SK-N-SH (cell line): ENCODE measurements around the gene TLDC2. TPM values are rescaled to one million over a fixed set of nuclear protein-coding genes. Genes with fewer than 3 reads are reported as not detected.
A peak's percentile ranks its signal among the peaks of the same experiment; 100 is the strongest.

Experiments
- CTCF ChIA-PET: fragments of 300-600, 350-600 bp; formaldehyde crosslinking; extraction: SDS; loops from one replicate; lab custom pipeline; 2021; lab: Yijun Ruan, JAX
- POLR2A ChIA-PET: fragments of 350-600 bp; sonication (Branson Sonifier 250); formaldehyde crosslinking; extraction: SDS; loops from one replicate; lab custom pipeline; 2020; ENCODE audit warnings: antibody characterized with exemption, inconsistent platforms; lab: Yijun Ruan, JAX
- DNase-seq: peaks from one replicate; pipeline ENCODE4 v3.0.0; 2012
- H2AFZ ChIP-seq: fragments of 200-600 bp; sonication (generic); 2 replicates; pipeline ENCODE4 v1.8.1; 2016; ENCODE audit warnings: antibody characterized with exemption, mild to moderate bottlenecking, low read depth
- H3F3A ChIP-seq: fragments of 200-600 bp; sonication (generic); replicated peaks from 2 replicates; pipeline ENCODE3; 2016; ENCODE audit warnings: antibody characterized with exemption, mild to moderate bottlenecking; ENCODE audit not compliant: insufficient read depth
- H3K27ac ChIP-seq, 2 experiments: fragments of 200-500 bp in 1 of 2; fragments of 200-600 bp in 1 of 2; sonication (Bioruptor generic) in 1 of 2; sonication (generic), shearing (Covaris generic) in 1 of 2; 2 replicates each; pipeline versions ENCODE4 v1.5.1 to v1.6.1; 2014 to 2016; ENCODE audit warnings: low read depth in 2 of 2, inconsistent platforms in 1 of 2, low read length in 1 of 2, mild to moderate bottlenecking in 1 of 2, mixed read lengths in 1 of 2
- H3K27me3 ChIP-seq: fragments of 200-600 bp; sonication (generic), shearing (Covaris generic); 2 replicates; pipeline ENCODE4 v1.6.1; 2016; ENCODE audit warnings: mixed run types; ENCODE audit not compliant: insufficient read depth
- H3K36me3 ChIP-seq, 2 experiments: fragments of 200-500 bp in 1 of 2; fragments of 200-600 bp in 1 of 2; sonication (Bioruptor generic) in 1 of 2; sonication (generic) in 1 of 2; replicated peaks in 1 of 2; 2 replicates each; pipeline versions ENCODE3 to v1.5.1; 2014 to 2016; ENCODE audit warnings: low read length in 1 of 2, mild to moderate bottlenecking in 1 of 2; ENCODE audit not compliant: insufficient read depth in 2 of 2, control insufficient read depth in 1 of 2
- H3K4me1 ChIP-seq, 2 experiments: fragments of 200-500 bp in 1 of 2; fragments of 200-600 bp in 1 of 2; sonication (Bioruptor generic) in 1 of 2; sonication (generic), shearing (Covaris generic) in 1 of 2; 2 replicates each; pipeline versions ENCODE4 v1.5.1 to v1.6.1; 2014 to 2016; ENCODE audit warnings: low read depth in 1 of 2, low read length in 1 of 2, mixed run types in 1 of 2; ENCODE audit not compliant: insufficient read depth in 2 of 2, control insufficient read depth in 1 of 2
- H3K4me2 ChIP-seq: fragments of 200-600 bp; sonication (generic), shearing (Covaris generic); 2 replicates; pipeline ENCODE4 v1.6.1; 2017; ENCODE audit warnings: mixed run types
- H3K4me3 ChIP-seq, 2 experiments: fragments of 200-500 bp in 1 of 2; fragments of 200-600 bp in 1 of 2; sonication (Bioruptor generic) in 1 of 2; sonication (generic), shearing (Covaris generic) in 1 of 2; 2 replicates each; pipeline versions ENCODE4 v1.5.1 to v1.8.1; 2014 to 2016; ENCODE audit warnings: low read depth in 2 of 2, inconsistent platforms in 1 of 2, low read length in 1 of 2, mild to moderate bottlenecking in 1 of 2, mixed read lengths in 1 of 2, moderate library complexity in 1 of 2
- H3K79me2 ChIP-seq: fragments of 200-600 bp; sonication (generic); 2 replicates; pipeline ENCODE4 v1.8.1; 2017; ENCODE audit warnings: mild to moderate bottlenecking; ENCODE audit not compliant: insufficient read depth
- H3K9ac ChIP-seq: fragments of 200-600 bp; sonication (generic); 2 replicates; pipeline ENCODE4 v1.6.1; 2017; ENCODE audit warnings: mixed run types
- H3K9me2 ChIP-seq: fragments of 200-600 bp; sonication (generic); 2 replicates; pipeline ENCODE4 v1.6.1; 2017; ENCODE audit warnings: mixed run types
- H3K9me3 ChIP-seq: fragments of 200-600 bp; sonication (generic); 2 replicates; pipeline ENCODE4 v1.6.1; 2017; ENCODE audit warnings: mixed run types, mild to moderate bottlenecking, moderate library complexity
- H4K20me1 ChIP-seq: fragments of 200-600 bp; sonication (generic); 2 replicates; pipeline ENCODE4 v1.6.1; 2017; ENCODE audit warnings: mild to moderate bottlenecking, mixed run types; ENCODE audit not compliant: insufficient read depth
- ELF1 ChIP-seq: IDR thresholded peaks from 2 replicates; pipeline ENCODE4 v1.4.0; 2012
- EZH2phosphoT487 ChIP-seq: fragments of 200-600 bp; sonication (generic); IDR thresholded peaks from 2 replicates; pipeline ENCODE4 v1.6.1; 2017; ENCODE audit warnings: low read depth, mixed run types, mild to moderate bottlenecking, antibody characterized with exemption, moderate library complexity, borderline replicate concordance
- FOXJ3 ChIP-seq: sonication (generic); formaldehyde crosslinking; IDR thresholded peaks from 2 replicates; pipeline ENCODE4 v1.5.1; 2020; ENCODE audit warnings: mild to moderate bottlenecking, missing genetic modification reagents
- FOXM1 ChIP-seq: IDR thresholded peaks from 2 replicates; pipeline ENCODE4 v1.4.0; 2012; ENCODE audit warnings: low read depth, mild to moderate bottlenecking
- MEF2A ChIP-seq: IDR thresholded peaks from 2 replicates; pipeline ENCODE4 v1.4.0; 2012; ENCODE audit warnings: low read depth, borderline replicate concordance
- NFIC ChIP-seq: IDR thresholded peaks from 2 replicates; pipeline ENCODE4 v1.4.0; 2012; ENCODE audit warnings: borderline replicate concordance
- NRF1 ChIP-seq: IDR thresholded peaks from 2 replicates; pipeline ENCODE4 v1.6.1; 2012; ENCODE audit warnings: low read depth, mild to moderate bottlenecking, low read length
- POLR2AphosphoS5 ChIP-seq: IDR thresholded peaks from 2 replicates; pipeline ENCODE4 v1.6.1; 2012; ENCODE audit warnings: low read depth, low read length
- RAD21 ChIP-seq: IDR thresholded peaks from 2 replicates; pipeline ENCODE4 v1.6.1; 2012; ENCODE audit warnings: mild to moderate bottlenecking, low read length
- RCOR1 ChIP-seq: fragments of 150-350 bp; IDR thresholded peaks from 2 replicates; pipeline ENCODE4 v1.6.1; 2017; ENCODE audit warnings: antibody characterized with exemption, low read length
- RFX5 ChIP-seq: IDR thresholded peaks from 2 replicates; pipeline ENCODE4 v1.6.1; 2012; ENCODE audit warnings: mild to moderate bottlenecking, improper control_type of control experiment, low read length
- SMC3 ChIP-seq: IDR thresholded peaks from 2 replicates; pipeline ENCODE4 v1.6.1; 2012; ENCODE audit warnings: low read depth, low read length, improper control_type of control experiment
- TAF1 ChIP-seq: IDR thresholded peaks from 2 replicates; pipeline ENCODE4 v1.6.1; 2012; ENCODE audit warnings: low read depth, mild to moderate bottlenecking, low read length, moderate library complexity, borderline replicate concordance
- TCF12 ChIP-seq: IDR thresholded peaks from 2 replicates; pipeline ENCODE4 v1.4.0; 2012
- USF1 ChIP-seq: IDR thresholded peaks from 2 replicates; pipeline ENCODE4 v1.4.0; 2012; ENCODE audit warnings: low read depth, borderline replicate concordance
- YY1 ChIP-seq: IDR thresholded peaks from 2 replicates; pipeline ENCODE4 v1.4.0; 2012; ENCODE audit warnings: low read depth, mild to moderate bottlenecking
- ZBTB33 ChIP-seq: IDR thresholded peaks from 2 replicates; pipeline ENCODE4 v1.4.0; 2012; ENCODE audit warnings: low read depth, borderline replicate concordance
- WGBS: methylation state at CpG from one replicate; pipeline ENCODE4 v1.1.6; 2017; ENCODE audit warnings: low lambda C conversion rate; 5-methylcytosine and 5-hydroxymethylcytosine counted together
- polyA plus RNA-seq, 3 experiments: library from polyadenylated mRNA; depleted of rRNA; stranded (reverse); fragments of >200 nt; gene quantifications; 2 replicates each; pipeline ENCODE4 v1.2.3, GENCODE V29; 2012
- TF ChIP-seq, protein P1 (sequence below): IDR thresholded peaks from 2 replicates; pipeline ENCODE4 v1.6.1; 2012; ENCODE audit warnings: mild to moderate bottlenecking, low read depth, low read length, moderate library complexity
- TF ChIP-seq, protein P2 (sequence below): IDR thresholded peaks from 2 replicates; pipeline ENCODE4 v1.4.0; 2012; ENCODE audit warnings: low read depth

Gene TLDC2
- polyA plus RNA-seq, 1 of the 3 experiments (the other 2 are of a cell fraction): 0.02 TPM

DNA sequence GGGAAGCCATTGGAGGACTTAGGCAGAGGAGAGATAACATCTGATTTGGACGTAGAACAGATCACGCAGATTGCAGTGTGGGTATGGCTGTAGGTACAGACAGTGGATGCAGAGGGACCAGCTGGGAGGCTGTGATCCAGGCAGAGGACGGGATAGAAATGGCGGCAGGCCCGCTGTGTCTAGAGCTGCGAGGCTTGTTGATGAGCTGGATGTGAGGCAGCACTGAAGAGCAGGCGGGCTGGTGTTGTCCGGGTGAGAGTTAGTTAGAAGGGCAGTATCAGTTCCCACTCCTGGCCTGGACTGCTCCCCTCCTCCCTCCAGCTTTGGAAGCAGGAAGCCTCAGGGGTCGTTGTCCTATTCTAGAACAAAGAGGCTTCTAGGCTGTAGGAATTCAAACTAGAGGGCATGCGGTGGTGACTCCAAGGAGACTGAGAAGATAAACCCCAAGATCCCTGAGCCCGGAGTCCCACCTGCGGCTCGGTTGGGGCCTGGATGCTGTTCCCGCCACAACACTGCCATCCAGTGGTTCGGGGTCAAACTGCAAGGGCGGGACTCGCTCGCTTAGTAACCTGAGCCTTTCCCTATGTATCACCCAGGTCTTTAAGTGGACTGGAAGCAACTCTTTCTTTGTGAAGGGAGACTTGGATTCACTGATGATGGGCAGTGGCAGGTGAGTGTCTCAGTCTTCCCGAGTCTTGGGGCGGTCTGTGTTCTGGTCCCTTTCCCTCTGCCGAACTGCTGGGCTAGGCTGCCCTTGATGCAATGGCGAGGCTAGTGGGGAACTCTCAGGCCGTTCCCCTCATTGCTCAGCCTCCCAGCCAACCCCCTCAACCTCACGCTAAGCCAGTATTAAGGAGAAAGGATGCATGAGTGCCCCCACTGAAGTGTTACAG, 11.2 kb downstream of the TLDC2 start (continued):
- TF ChIP-seq SMC3: peak; percentile 78
- peak; percentile 57; the same call in 1 of the 2 replicates for TF ChIP-seq TAF1
- TF ChIP-seq ELF1: no peak
- TF ChIP-seq MEF2A: no peak
- TF ChIP-seq FOXM1: no peak
- no peak; the same call in 1 of the 2 replicates for TF ChIP-seq RCOR1
- TF ChIP-seq, protein P1, sequence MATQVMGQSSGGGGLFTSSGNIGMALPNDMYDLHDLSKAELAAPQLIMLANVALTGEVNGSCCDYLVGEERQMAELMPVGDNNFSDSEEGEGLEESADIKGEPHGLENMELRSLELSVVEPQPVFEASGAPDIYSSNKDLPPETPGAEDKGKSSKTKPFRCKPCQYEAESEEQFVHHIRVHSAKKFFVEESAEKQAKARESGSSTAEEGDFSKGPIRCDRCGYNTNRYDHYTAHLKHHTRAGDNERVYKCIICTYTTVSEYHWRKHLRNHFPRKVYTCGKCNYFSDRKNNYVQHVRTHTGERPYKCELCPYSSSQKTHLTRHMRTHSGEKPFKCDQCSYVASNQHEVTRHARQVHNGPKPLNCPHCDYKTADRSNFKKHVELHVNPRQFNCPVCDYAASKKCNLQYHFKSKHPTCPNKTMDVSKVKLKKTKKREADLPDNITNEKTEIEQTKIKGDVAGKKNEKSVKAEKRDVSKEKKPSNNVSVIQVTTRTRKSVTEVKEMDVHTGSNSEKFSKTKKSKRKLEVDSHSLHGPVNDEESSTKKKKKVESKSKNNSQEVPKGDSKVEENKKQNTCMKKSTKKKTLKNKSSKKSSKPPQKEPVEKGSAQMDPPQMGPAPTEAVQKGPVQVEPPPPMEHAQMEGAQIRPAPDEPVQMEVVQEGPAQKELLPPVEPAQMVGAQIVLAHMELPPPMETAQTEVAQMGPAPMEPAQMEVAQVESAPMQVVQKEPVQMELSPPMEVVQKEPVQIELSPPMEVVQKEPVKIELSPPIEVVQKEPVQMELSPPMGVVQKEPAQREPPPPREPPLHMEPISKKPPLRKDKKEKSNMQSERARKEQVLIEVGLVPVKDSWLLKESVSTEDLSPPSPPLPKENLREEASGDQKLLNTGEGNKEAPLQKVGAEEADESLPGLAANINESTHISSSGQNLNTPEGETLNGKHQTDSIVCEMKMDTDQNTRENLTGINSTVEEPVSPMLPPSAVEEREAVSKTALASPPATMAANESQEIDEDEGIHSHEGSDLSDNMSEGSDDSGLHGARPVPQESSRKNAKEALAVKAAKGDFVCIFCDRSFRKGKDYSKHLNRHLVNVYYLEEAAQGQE: no peak
- TF ChIP-seq, protein P2, sequence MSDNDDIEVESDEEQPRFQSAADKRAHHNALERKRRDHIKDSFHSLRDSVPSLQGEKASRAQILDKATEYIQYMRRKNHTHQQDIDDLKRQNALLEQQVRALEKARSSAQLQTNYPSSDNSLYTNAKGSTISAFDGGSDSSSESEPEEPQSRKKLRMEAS: 0 out of 2 replicates have a peak, but pooled peaks have one; percentile 9
- no peak for TF ChIP-seq TCF12
- TF ChIP-seq RAD21: peak; percentile 96
- TF ChIP-seq NRF1: 0 out of 2 replicates have a peak, but pooled peaks have one; percentile 20
- no peak for TF ChIP-seq USF1
- TF ChIP-seq POLR2AphosphoS5: no peak
- TF ChIP-seq RFX5: no peak

DNA sequence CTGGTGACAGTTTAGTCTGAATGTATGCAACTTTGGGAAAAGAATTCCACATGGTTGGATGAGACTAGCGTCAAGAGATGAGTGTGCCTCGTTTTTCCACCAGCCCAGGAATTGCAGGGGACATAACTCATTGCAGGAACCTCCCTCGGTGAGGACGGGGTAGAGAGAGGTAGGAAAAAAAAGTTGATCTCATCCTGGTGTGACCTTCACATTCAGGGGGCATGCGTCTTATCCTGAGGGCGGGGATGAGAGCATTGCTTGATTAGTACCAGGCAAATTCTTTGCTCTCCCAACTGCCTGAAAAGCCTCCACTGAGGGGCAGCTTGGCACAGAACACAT, 11.8 kb downstream of the TLDC2 start:
- CTCF ChIA-PET: interaction anchor here (0.7 to 3.9 kb wide), 13 partner anchors 10 to 585 kb away, joined by 3 to 29 read pairs (median 3); no protein-coding TSS in a partner anchor
- no peak overlapping the region for H3K9ac ChIP-seq
- DNase-seq: no peak
- H3K27me3 ChIP-seq: no peaks in the 10 kb centered on the region
- no peaks in the 10 kb centered on the region for H3F3A ChIP-seq
- TF ChIP-seq ELF1 (no peak), YY1 (no peak), ZBTB33 (no peak), SMC3 (no peak), EZH2phosphoT487 (no peak), TCF12 (no peak), RAD21 (no peak), FOXJ3 (no peak), NFIC (no peak), TAF1 (no peak)
- TF ChIP-seq, protein P1: no peak
- H3K4me3 ChIP-seq: no peak overlapping the region
- no peak overlapping the region for H2AFZ ChIP-seq
- no peaks in the 10 kb centered on the region for H3K9me3 ChIP-seq
- H3K4me1 ChIP-seq: peaks cover 0 to 7% of the 10 kb centered on the region in 2 experiments; a peak in 2 of 4 replicates
- no peaks in the 10 kb centered on the region for H3K36me3 ChIP-seq
- H3K9me2 ChIP-seq: no peaks in the 10 kb centered on the region
- POLR2A ChIA-PET: no interaction called here
- H4K20me1 ChIP-seq: no peaks in the 10 kb centered on the region
- no peaks in the 10 kb centered on the region for H3K79me2 ChIP-seq
- H3K27ac ChIP-seq: no peak overlapping the region
- WGBS: 63% methylated on average over 6 of the region's 6 CpGs
- no peak overlapping the region for H3K4me2 ChIP-seq
